HG03442 (cell line): Measurements from ENCODE around the gene SEC16B.
"Not testable (repeated sequence)": the region's sequence is repeated elsewhere in the genome, so short reads cannot be mapped to it uniquely, and the experiment has no call there.

Experiments used
- ATAC-seq: cut with Tn5 transposase; IDR thresholded peaks from one replicate; pipeline ENCODE4 v1.9.1; 2021; ENCODE audit warnings: mild to moderate bottlenecking, moderate library complexity; ENCODE audit not compliant: unreplicated experiment

The SEC16B gene, protein sequence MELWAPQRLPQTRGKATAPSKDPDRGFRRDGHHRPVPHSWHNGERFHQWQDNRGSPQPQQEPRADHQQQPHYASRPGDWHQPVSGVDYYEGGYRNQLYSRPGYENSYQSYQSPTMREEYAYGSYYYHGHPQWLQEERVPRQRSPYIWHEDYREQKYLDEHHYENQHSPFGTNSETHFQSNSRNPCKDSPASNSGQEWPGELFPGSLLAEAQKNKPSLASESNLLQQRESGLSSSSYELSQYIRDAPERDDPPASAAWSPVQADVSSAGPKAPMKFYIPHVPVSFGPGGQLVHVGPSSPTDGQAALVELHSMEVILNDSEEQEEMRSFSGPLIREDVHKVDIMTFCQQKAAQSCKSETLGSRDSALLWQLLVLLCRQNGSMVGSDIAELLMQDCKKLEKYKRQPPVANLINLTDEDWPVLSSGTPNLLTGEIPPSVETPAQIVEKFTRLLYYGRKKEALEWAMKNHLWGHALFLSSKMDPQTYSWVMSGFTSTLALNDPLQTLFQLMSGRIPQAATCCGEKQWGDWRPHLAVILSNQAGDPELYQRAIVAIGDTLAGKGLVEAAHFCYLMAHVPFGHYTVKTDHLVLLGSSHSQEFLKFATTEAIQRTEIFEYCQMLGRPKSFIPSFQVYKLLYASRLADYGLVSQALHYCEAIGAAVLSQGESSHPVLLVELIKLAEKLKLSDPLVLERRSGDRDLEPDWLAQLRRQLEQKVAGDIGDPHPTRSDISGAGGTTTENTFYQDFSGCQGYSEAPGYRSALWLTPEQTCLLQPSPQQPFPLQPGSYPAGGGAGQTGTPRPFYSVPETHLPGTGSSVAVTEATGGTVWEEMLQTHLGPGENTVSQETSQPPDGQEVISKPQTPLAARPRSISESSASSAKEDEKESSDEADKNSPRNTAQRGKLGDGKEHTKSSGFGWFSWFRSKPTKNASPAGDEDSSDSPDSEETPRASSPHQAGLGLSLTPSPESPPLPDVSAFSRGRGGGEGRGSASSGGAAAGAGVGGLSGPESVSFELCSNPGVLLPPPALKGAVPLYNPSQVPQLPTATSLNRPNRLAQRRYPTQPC

GRCh38 chr1:177969825-177970371 lies at the start of gene SEC16B:
SEC16B (minus strand) TSS chr1:177970058; CDS start chr1:177967981, 2,077 bp downstream.
- no peak for ATAC-seq

- no peak for ATAC-seq
Observed at GRCh38 chr1:178019622-178020021, 49.8 kb upstream of the SEC16B start.

- no peak for ATAC-seq
Observed at GRCh38 chr1:178019208-178019607, 49.4 kb upstream of the SEC16B start.

DNA sequence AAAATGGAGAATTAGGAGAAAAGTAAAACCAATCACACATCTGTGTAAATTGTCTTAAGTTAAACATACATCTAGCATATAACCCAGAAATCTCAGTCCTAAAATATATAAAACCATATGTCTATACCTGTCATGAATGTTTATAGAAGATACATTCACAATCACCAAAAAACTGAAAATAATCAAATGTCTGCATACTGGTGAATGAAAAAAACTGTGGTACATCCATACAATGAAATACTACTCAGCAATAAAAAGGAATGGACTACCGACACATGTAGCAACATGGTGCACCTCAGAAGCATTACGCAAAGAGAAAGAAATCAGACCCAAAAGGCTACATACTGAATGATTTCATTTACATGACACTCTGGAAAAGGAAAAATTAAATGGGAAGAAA lies 47.7 kb upstream of the SEC16B start:
- ATAC-seq, result no peak

- ATAC-seq, result no peak
Observed at GRCh38 chr1:178011864-178012503, 42.1 kb upstream of the SEC16B start.

DNA sequence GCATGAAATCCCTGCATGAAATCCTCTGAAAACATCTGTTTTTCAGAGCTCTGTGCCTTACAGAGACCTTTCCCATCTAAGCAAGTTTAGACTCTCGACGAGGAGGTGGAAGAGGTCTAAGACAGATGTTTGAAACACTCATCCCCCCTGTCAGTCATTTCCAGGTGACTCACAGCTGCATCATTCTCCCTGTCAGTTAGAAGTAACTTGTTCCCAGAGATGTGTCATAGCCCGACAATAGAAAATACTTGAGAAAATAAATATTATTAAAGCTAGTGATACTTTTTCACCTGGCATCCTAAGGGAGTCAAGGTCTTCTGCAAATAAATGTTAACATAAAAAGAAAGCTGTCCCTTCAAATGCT lies 41.6 kb upstream of the SEC16B start:
- no peak for ATAC-seq

DNA sequence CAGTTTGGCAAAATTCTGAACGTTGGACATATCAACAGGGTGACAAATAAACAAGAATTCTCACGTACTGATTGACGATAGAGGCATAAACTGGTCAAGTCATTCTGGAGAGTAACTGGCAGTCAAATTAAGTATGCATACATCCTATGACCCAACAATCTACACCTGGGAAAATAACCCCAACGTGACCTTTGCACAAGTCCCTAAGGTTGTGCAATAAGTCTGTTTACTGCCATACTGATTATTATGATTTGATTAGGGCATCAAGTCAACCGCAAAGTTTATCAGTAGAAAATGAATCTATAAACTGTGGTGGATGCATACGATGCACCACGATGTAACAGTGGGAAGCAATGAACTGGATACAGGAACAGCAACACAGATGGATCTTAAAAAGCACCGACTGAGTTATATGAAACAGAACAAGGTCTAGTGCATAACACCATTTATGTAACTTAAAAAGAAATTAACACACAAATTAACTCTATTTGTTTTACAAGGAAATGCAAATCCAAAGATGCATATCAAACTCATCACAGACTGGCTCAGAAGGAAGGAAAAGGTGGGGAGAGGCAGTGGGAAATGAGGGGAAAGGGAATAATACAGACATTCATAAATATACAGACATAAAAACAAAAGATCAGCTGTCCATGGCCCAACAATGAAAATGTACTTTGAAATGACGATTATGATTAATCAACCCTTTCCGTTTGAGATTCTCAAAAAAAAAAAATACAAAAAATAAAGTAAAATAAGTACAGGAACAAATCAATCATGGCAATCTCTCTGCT lies 41.0 kb upstream of the SEC16B start:
- no peak for ATAC-seq

- no peak for ATAC-seq
Observed at GRCh38 chr1:178006043-178006442, 36.2 kb upstream of the SEC16B start.

GRCh38 chr1:178005450-178005849 lies 35.6 kb upstream of the SEC16B start:
- no peak for ATAC-seq

- peak; percentile 73 for ATAC-seq
Observed at GRCh38 chr1:178004926-178005391, 35.1 kb upstream of the SEC16B start.

DNA sequence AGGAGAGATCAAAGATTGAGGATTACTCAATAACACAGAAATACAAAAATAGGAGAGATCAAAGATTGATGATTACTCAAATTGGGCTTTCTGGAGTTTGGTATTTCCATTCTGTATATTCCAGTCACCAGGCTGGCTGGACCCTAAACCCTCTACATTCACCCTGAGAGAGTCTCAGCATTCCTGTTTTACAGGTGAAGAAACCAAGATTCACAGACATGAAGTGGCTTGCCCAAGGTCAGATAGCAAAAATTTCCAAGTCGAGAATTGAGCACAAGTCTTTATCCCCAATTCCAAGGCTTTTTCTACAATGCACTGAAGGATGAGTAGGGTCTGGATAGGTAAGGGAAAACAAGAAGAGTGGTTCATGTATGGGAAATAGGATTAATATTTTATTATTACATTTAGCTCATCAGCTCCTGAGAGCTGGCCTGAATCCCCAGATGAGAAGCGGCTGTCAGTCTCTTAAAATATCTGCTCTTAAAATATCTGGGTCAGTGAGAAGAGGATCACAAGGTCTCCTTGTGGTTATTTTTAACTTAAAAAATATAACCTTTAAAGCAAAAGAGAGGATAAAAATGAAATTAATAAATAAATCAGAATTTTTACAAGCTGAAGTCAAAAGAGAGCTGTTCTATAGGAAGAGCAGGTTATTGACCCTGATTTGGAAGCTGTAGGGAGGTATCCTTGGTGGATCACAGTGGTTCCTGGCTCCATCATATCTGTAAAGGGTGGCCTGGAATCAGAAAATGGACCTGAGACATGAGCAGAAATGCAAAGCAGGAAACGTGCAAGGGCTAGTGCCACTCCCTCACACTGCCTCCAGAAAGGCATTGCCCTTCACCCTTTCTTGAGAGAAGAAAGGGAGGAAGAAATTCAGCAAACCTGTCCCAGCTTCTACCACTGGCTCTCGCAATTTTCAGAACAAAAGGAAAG lies 29.1 kb upstream of the SEC16B start:
- no peak for ATAC-seq

DNA sequence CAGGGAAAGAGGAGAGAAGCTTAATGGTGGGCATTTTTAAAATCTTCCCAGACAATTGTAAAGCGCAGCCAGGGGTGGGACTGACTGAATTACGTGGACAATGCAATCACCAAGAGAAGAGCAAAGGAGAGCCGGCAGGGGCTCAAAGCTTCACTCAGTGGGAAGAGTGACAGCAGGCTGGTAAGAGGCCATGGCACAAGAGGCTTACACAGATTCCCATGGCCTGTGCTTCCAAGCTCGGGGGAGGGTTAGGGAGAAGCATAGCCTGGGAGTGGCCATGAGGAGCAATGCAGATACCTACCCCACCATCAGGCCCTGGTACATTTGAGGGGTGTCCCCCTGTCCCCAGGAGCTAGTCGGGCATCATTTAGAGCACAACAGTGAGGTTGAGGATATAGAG lies 27.1 kb upstream of the SEC16B start:
- no peak for ATAC-seq

- no peak for ATAC-seq
Observed at GRCh38 chr1:177995369-177995768, 25.5 kb upstream of the SEC16B start.

GRCh38 chr1:177986281-177986680 lies 16.4 kb upstream of the SEC16B start:
- not testable (repeated sequence) for ATAC-seq

DNA sequence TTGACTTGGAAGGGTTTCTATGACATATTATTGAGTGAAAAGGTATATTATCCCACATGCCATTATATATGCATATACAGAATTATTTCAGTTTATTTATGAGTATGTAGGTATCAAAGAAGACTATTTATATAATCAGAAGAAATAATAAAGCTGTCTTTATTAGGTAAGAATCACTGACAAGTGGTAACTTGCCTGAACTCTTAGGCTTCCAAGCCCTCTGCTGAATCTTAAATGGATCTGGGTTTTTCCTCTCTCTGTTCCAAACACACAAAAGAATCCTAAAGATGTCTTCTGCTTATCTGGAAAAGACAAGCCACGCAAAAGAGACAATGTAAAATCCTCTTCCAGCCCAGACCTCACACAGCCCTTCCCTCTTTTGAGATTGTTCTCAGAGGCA lies 14.9 kb upstream of the SEC16B start:
- ATAC-seq, result no peak

- ATAC-seq, result no peak
Observed at GRCh38 chr1:177984136-177984525, 14.3 kb upstream of the SEC16B start.

DNA sequence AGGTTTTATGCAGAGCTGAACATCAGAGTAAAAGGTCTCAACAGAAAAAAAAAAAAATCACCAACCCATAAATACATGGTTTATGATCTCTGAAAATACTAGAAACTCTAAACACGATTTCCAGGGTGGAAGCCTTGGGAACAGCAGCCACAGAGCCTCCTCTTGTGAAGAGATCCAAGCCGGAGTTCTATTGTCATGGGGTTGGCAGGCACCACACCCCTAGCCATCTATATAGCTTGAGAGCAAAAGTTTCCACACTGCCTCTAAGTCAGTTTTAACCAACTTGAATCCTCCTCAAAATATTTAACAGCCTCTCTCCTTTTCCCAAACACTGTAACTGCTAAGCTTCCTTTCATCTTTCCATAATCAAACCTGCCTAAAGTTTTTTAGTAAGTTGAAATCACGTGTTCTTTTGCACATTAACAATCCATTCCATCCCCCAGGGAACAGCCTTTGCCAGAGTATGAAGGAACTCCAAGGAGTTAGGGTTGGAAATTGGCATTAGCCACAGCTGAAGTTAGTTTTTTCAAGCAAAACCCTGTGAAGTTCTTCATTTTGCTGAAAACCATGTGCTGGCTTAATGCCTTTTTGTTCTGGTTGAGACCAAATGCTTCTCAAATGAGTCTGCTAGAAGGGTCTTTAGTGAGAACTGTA lies 13.8 kb upstream of the SEC16B start:
- ATAC-seq, result no peak

- ATAC-seq, result no peak
Observed at GRCh38 chr1:177983077-177983476, 13.2 kb upstream of the SEC16B start.
